ENCODE data around the gene NXNL1. TPM values are rescaled to one million over a fixed set of nuclear protein-coding genes. Genes with fewer than 3 reads are reported as not detected.
A peak's percentile ranks its signal among the peaks of the same experiment; 100 is the strongest.

NXNL1 gene
- total and polyA plus RNA-seq, 9 of the 15 experiments (the other 6 are each of a cell fraction or from before 2014, with no cell fraction given) = not detected

- TF ChIP-seq KLF10 (CRISPR knock-in tag; IDR thresholded peaks at IDR 0.05) = no peak
- no peak for TF ChIP-seq SIN3B (IDR thresholded peaks at IDR 0.05; ENCODE audit: low read depth)
- no peak for TF ChIP-seq CLOCK (CRISPR knock-in tag; IDR thresholded peaks at IDR 0.05; ENCODE audit: borderline replicate concordance)
- 0 out of 4 replicates have a peak, but pooled peaks of 1 of the 2 experiments have one; percentile 46 for TF ChIP-seq SIN3A (IDR thresholded peaks at IDR 0.05; ENCODE audit: borderline replicate concordance in 2 of 2, control insufficient read depth in 1 of 2, low read depth in 2 of 2, low read length in 2 of 2)
- no peak for TF ChIP-seq SAP30 (IDR thresholded peaks at IDR 0.05; ENCODE audit: borderline replicate concordance, insufficient read depth, low read depth, low read length, poor library complexity, severe bottlenecking)
- no peak for TF ChIP-seq ZNF785 (CRISPR knock-in tag; IDR thresholded peaks at IDR 0.05)
- no peak for TF ChIP-seq BRD9 (IDR thresholded peaks at IDR 0.05; ENCODE audit: low read depth, partially characterized antibody)
- peak; percentile 64; the same call in 1 of the 2 replicates for TF ChIP-seq L3MBTL2 (IDR thresholded peaks at IDR 0.05)
- TF ChIP-seq HIVEP1 (CRISPR knock-in tag; IDR thresholded peaks at IDR 0.05) = no peak
- no peak for TF ChIP-seq SFPQ (IDR thresholded peaks at IDR 0.05; ENCODE audit: low read depth, low read length)
- TF ChIP-seq ZNF655 (CRISPR knock-in tag; IDR thresholded peaks at IDR 0.05) = no peak
- 0 out of 2 replicates have a peak, but pooled peaks have one; percentile 44 for TF ChIP-seq POLR2A (conservative IDR thresholded peaks at IDR 0.05)
- TF ChIP-seq CEBPG (CRISPR knock-in tag; IDR thresholded peaks at IDR 0.05) = 0 out of 2 replicates have a peak, but pooled peaks have one; percentile 20
- no peak for TF ChIP-seq CEBPG (tag; conservative IDR thresholded peaks at IDR 0.05 in 1 of 2, IDR thresholded peaks at IDR 0.05 in 1 of 2)
- TF ChIP-seq ZNF518B (CRISPR knock-in tag; IDR thresholded peaks at IDR 0.05) = no peak
- TF ChIP-seq YY1 (IDR thresholded peaks at IDR 0.05; ENCODE audit: borderline replicate concordance in 1 of 3, control insufficient read depth in 1 of 3, extremely low read depth in 1 of 3, insufficient read depth in 3 of 3, insufficient read length in 1 of 3, insufficient replicate concordance in 2 of 3, low read depth in 1 of 3, low read length in 2 of 3) = peak in 1 of 3 experiments; percentile 16
Observed at GRCh38 chr19:17488593-17489391, 28.1 kb upstream of the NXNL1 start (continued).
